Tibial nerve (tissue), 4 donors: Measurements from ENCODE around the gene AGPS.

Experiments used
- EP300 ChIP-seq, 2 donors: sonication (generic); formaldehyde crosslinking; IDR thresholded peaks; one replicate each; pipeline ENCODE4 v1.6.1; 2017; ENCODE audit warnings: antibody characterized with exemption in 2 of 2, mild to moderate bottlenecking in 1 of 2
- POLR2A ChIP-seq, 2 donors: fragments of 450-650 bp; IDR thresholded peaks; one replicate each; pipeline ENCODE4 v1.6.1; 2017; ENCODE audit warnings: antibody characterized with exemption in 2 of 2, mild to moderate bottlenecking in 2 of 2, moderate library complexity in 2 of 2
- TF ChIP-seq, protein P1 (sequence below), 5 experiments: fragments of 200-600 bp in 3 of 5; fragments of 450-650 bp in 2 of 5; sonication (generic) in 3 of 5; IDR thresholded peaks; one replicate each; pipeline ENCODE4 v1.5.1; 2016 to 2019; ENCODE audit warnings: antibody characterized with exemption in 5 of 5, mild to moderate bottlenecking in 3 of 5, moderate library complexity in 2 of 5

- TF ChIP-seq, protein P1, sequence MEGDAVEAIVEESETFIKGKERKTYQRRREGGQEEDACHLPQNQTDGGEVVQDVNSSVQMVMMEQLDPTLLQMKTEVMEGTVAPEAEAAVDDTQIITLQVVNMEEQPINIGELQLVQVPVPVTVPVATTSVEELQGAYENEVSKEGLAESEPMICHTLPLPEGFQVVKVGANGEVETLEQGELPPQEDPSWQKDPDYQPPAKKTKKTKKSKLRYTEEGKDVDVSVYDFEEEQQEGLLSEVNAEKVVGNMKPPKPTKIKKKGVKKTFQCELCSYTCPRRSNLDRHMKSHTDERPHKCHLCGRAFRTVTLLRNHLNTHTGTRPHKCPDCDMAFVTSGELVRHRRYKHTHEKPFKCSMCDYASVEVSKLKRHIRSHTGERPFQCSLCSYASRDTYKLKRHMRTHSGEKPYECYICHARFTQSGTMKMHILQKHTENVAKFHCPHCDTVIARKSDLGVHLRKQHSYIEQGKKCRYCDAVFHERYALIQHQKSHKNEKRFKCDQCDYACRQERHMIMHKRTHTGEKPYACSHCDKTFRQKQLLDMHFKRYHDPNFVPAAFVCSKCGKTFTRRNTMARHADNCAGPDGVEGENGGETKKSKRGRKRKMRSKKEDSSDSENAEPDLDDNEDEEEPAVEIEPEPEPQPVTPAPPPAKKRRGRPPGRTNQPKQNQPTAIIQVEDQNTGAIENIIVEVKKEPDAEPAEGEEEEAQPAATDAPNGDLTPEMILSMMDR (IDR thresholded peaks at IDR 0.05) = no peak
- no peak for TF ChIP-seq POLR2A (IDR thresholded peaks at IDR 0.05)
- no peak for TF ChIP-seq EP300 (IDR thresholded peaks at IDR 0.05)
These were observed 196.6 kb downstream of the AGPS start for GRCh38 chr2:177589186-177589585.
